Stimulated activated naive CD4-positive, alpha-beta T cell treated with Interleukin-2 at 50 U/mL for 16 hours (primary cell): ENCODE measurements around the gene CCN6.
A peak's percentile ranks its signal among the peaks of the same experiment; 100 is the strongest.
"Not testable (repeated sequence)": the region's sequence is repeated elsewhere in the genome, so short reads cannot be mapped to it uniquely, and the experiment has no call there.

ENCODE experiments used
- DNase-seq: peaks from one replicate; lab custom pipeline; 2025; lab: John Stamatoyannopoulos, UW

The CCN6 gene

GRCh38 chr6:112030206-112030960 lies 23.5 kb upstream of the CCN6 start:
- no peak for DNase-seq

DNA sequence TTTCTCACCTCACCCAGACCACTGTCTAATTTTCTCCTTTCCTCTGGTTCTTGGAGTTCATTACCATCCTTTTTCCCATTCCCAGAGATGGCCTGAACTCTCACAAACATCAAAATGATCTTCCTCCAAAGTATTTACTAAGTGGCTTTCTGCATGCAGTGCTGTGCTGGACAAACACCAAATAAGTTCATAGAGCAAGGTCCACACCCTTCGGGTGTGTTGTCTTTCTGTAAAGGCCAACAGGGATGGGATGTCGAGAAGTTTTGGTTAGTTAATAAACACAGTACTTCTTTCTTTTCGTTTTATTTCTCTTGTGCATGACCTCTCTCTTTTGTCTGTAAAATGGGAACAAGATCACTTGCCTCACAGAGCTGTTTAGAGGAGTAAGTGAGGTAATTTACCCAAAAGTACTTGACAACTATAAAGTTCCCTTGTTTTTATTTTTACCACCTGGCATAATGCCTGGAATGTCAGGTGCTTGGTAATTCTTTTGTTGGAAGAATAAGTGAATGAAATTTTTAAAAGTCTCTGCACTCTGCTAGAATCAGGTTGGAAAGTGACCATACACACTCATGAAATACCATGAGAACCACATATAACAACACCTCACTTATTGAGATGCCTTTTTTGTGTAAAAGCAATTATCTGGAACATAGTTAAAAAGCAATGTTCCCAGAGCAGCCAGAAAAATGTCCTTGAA lies 22.8 kb upstream of the CCN6 start:
- no peak for DNase-seq

DNA sequence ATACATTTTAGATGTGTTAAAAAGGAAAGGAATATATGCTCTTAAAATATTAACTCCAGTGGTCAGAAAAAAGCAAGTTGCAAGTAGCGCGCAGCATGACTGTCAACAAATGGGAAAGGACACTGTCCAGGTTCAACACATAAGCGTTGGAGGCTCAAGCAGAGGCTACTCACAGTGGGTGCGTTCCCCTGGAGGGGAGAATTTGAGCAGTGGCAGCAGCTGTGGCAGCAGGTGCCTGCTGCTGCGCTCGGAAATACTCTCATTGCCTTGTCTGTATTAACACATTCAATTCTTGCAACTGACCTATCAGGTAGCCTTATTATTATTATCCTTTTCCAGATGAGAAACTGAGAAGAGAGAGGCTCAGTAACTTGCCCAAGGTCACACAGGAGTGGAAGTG lies 21.9 kb upstream of the CCN6 start:
- DNase-seq, result no peak

DNA sequence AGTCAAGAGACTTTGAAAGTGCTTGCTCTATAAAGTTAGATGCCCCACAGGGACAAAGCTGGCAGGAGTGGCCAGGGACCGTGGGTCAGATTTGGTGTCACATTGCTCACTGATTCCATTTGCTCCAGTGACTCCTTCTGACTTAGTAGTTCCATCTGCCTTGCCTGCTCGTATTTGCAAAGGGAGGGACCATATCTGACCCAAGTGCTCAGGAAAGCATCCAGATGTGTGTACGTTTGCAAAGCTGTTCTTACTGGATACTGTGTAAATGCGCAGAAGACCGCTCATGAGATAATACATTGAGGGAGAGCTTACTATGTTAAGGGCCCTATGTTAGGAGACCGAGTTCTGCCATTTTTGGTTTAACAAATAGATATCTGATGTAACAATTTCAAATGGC lies 21.2 kb upstream of the CCN6 start:
- DNase-seq, result no peak

- DNase-seq, result no peak
These were observed 19.9 kb upstream of the CCN6 start for GRCh38 chr6:112033791-112034615.

- no peak for DNase-seq
These were observed 19.3 kb upstream of the CCN6 start for GRCh38 chr6:112034616-112034995.

GRCh38 chr6:112036088-112036637 lies 17.7 kb upstream of the CCN6 start:
- DNase-seq, result no peak

DNA sequence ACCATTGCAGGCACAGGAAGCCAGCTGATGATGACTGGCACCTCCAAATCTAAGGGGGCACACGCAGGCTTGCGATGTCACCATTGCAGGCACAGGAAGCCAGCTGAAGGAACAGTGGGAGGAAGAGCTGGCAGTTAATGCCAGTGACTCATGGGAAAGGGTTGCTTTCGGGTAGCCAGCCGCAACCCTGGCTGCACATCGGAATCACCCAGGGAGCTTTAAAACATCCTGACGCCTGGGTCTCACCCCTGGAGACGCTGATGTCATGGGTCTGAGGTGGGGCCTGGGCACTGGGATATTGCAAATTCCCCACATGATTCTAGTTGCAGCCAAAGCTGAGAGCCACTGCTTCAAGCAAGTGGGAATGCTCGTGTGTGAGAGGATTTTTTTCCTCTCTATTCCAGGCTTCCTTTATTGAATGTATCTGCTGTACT lies 16.1 kb upstream of the CCN6 start:
- no peak for DNase-seq

DNA sequence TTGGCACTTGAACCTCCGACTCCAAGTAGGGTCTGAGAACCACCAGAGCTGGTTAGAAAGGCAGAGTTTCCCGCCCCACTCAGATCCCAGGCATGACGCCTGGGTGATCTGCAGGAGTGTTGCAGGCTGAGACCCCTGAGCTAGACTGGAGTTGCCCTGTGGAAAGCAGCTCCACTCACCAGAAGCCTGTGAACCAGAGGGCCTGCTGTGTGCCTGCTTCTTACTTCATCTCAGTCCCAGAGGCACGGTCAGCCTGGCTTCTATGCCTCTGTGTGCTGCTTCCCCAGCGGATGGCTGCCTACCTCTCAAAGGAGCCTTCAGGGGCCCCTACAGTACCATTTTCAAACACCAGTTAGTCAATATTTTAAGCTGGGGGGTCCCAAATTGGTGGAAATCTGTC lies 15.6 kb upstream of the CCN6 start:
- no peak for DNase-seq

- DNase-seq, result no peak
These were observed 15.0 kb upstream of the CCN6 start for GRCh38 chr6:112038756-112039430.

DNA sequence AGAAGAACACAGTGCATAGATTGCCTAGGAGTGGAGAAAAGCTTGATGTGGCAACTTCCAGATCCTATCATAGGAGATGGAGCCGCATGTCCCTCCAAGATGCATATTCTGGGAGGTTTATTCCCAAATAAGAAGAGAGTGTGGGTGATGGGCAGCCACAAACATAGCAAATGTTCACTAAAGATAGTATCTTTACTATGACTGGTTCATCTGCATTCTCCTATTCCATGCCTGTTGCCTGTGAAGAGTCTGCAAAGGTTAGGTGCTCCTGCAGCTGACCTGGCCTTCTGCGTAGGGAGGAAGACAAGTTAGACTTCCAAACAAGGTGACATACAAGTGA lies 14.5 kb upstream of the CCN6 start:
- DNase-seq, result no peak

DNA sequence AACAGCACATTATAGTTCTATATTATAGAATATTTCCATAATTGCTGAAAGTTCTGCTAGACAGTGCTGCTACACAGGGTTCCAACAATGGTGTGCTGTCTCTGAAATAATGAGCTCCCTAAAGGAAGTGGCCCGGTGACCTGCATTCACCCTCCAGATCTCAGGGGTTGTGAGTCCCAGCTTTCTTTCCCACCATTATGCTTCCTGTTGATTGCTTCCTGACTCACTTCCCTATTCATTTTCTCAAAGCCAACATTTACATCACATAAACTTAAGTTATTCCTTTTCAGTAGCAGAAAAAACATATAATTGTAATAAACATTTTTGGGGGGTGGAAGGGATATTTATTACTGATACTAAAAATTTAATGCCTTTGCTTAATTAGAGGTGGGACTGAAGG lies 12.9 kb upstream of the CCN6 start:
- DNase-seq, result no peak

DNA sequence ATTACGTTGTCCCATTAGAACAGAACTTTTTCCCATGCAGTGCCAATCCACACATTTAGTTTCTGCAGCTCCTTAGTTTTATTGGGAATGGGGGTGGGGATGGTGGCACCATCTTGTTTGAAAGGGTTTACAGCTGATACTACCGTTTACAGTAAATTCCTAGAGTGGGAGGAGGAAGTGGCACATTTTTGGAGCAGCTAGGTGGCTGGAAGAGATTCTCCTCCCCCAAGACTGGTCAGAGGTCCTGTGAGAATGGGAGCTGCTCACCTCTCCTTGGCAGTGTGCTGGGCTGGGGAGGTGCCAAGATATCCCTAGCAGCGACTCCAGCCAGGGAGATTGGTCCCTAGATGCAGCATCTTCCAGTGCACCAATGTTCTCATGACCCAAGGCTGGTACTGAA lies 12.4 kb upstream of the CCN6 start:
- DNase-seq, result no peak

DNA sequence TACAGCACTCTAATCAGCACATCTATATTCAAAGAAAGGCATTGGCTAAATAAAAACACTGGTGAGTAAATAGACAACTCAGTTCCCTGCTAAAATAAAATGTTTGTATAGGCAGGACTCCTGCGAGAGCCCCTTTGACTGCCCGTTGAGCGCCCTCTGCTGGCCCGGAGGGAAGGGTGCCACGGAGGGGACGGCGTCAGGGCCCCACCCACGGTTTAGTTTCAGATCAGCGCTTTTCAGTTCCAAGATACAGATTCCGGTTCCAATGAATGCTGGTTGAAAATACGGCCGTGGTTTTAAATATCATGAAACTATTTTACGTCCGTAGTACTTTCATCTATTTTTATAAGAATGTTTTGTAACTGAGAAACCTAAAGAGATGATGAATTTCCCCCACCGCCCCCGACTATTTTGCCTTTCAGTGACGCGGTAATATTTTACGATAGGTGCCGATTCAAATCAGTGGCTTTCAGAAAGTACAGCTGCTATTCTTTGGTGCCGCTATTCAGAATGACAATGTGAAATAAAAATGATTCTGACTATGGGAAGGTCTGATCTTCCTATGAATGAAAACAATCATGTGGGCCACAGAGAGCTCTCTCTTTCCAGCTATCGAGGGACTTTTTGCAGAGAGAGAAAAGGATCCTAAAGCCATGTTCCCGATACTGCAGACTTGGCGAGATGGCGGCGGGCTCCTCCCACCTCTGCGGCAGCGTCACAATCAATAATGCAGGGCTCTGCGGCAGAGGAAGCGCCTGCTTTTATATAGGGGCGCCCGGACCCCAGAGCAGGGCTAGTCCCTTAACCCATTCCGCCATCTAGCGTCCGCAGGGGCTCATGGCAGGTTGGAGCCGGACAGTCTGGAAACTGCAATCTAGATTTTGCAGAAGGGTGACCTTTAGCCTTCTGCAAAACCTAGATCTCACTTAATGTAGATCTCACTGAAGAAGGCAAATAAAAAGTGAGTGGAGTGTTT lies 10.6 kb upstream of the CCN6 start:
- DNase-seq, result peak; percentile 85

DNA sequence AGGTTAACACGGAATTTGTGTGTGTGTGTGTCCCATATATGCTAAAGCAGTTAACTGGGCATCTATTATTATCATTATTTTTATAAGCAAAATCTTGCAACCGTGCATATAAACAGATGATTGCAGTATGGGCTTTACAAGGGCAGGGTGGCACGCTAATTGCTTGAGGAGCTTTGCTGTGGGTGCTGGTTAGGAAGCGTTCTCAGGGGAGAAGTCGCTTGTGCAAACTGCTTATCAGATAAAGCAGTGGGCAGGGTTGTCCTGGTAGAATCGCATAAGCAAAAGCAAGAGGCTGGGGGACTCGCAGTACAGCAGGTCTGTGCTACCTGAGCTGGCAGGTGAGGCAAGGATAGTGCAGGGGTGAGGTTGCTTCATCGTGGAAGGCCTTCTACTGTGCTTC lies 9.7 kb upstream of the CCN6 start:
- no peak for DNase-seq

DNA sequence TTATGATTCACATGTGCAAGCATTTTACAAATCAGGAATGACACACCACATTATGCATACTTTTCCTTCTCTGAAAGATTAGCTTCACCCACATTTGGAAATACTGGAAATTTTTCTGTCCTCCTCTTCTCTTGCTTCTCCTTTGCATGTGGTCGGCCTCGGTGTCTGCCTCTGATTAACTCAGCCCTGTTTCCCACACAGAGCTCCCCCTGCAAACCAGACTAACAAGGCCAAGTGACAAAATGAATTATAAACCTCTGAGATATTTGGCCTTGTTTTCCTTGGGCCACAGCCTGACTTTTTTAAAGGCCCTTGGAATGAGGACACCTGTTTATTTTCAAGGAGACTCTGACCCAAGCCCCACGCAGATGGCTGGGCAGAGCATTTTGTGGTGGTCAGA lies 9.0 kb upstream of the CCN6 start:
- DNase-seq, result no peak

DNA sequence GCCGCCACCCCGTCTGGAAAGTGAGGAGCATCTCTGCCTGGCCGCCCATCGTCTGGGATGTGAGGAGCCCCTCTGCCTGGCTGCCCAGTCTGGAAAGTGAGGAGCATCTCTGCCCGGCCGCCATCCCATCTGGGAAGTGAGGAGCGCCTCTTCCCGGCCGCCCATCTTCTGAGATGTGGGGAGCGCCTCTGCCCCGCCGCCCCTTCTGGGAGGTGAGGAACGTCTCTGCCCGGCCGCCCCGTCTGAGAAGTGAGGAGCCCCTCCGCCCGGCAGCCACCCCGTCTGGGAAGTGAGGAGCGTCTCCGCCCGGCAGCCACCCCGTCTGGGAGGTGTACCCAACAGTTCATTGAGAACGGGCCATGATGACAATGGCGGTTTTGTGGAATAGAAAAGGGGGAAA lies 6.4 kb upstream of the CCN6 start:
- DNase-seq, result not testable (repeated sequence)

GRCh38 chr6:112049026-112049799 lies 4.7 kb upstream of the CCN6 start:
- DNase-seq, result no peak

DNA sequence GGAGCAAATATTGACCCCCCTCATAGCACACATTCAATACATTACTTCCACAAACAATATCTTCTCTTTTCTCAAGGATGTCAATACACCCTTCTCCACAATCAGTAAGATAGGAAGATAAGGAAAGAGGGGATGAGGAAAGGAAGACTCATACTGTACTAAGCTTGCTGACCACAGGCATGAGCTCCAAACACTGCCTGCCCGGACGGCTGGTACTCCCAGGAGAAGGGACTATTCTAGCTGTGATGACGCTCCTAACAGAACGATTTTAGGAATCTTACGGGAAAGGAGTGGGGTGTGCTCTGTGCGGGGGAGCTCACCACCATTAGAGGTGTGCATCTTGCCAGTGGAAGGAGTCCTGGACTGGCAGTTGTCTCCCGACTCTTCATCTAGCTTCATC lies 3.9 kb upstream of the CCN6 start:
- DNase-seq, result no peak

DNA sequence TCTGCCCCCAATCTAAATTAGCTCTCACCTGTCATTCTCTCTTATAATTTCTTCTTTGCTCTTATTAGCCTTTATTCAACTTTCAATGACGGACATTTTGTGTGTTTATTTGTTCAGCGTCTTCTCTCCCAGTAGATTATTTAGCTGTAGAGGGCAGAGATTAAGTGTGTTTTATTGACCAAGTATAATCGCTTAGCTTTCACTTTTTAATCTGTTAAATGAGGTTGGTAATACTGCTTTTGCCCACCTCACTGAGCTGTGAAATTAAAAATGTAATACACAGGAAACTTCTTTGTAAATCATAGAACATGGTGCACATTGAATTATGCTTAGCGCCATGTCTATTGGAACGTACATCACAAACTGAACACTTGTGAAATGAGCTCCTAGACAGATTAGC lies 3.5 kb upstream of the CCN6 start:
- no peak for DNase-seq
